Activated T-helper 17 cell treated with anti-CD3 and anti-CD28 coated beads, Interleukin-2, amount 50 U/mL, for 72 hours (primary cell): ENCODE data around the gene SIRT2. TPM values are rescaled to one million over a fixed set of nuclear protein-coding genes. Genes with fewer than 3 reads are reported as not detected.

ENCODE experiments used
- ATAC-seq: fragments of 150-1000 bp; cut with Tn5 transposase; replicated peaks from 2 replicates; pipeline ENCODE4 v1.10.0; 2021; ENCODE audit warnings: mild to moderate bottlenecking, moderate library complexity
- H3K27ac Mint-ChIP-seq: one replicate; pipeline ENCODE4 v1.8.0; 2022; ENCODE audit warnings: mixed read lengths
- H3K27me3 Mint-ChIP-seq: one replicate; pipeline ENCODE4 v1.8.0; 2022; ENCODE audit warnings: mixed read lengths
- H3K36me3 Mint-ChIP-seq: one replicate; pipeline ENCODE4 v1.8.0; 2022; ENCODE audit warnings: low read depth, mild to moderate bottlenecking, mixed read lengths
- H3K4me1 Mint-ChIP-seq: one replicate; pipeline ENCODE4 v1.8.0; 2022; ENCODE audit warnings: mixed read lengths
- H3K4me3 Mint-ChIP-seq: one replicate; pipeline ENCODE4 v1.8.0; 2022; ENCODE audit warnings: mild to moderate bottlenecking, mixed read lengths
- H3K9me3 Mint-ChIP-seq: one replicate; pipeline ENCODE4 v1.8.0; 2022; ENCODE audit warnings: mixed read lengths
- total RNA-seq, 2 donors: library from RNA; stranded (reverse); gene quantifications; one replicate each; pipeline ENCODE4 v1.2.3, GENCODE V29; 2022

SIRT2 gene
- total RNA-seq, 2 donors from 2014 or later: 37.9 to 41.2 TPM

GRCh38 chr19:38929929-38930775, 30.7 kb upstream of the SIRT2 start, which contains the start of gene SARS2:
Gene SARS2, minus strand, starts transcription at chr19:38930763. Its CDS starts 27 bp downstream, at chr19:38930736.
- Mint-ChIP-seq H3K9me3 (no peaks in the 10 kb centered on the region), H3K4me1 (peaks cover 11% of the 10 kb centered on the region), H3K36me3 (peaks cover 60% of the 10 kb centered on the region), H3K27ac (peak within 1 kb of the TSS; percentile 99), H3K27me3 (no peaks in the 10 kb centered on the region), H3K4me3 (peak within 1 kb of the TSS; percentile 100)
- ATAC-seq: peak; percentile 67

GRCh38 chr19:38928391-38929001, 29.1 kb upstream of the SIRT2 start:
- no peak for ATAC-seq
- H3K27me3 Mint-ChIP-seq: no peaks in the 10 kb centered on the region
- H3K4me1 Mint-ChIP-seq: peaks cover 11% of the 10 kb centered on the region
- H3K36me3 Mint-ChIP-seq: peaks cover 56% of the 10 kb centered on the region
- H3K9me3 Mint-ChIP-seq: no peaks in the 10 kb centered on the region
- peak overlapping the region; percentile 99 for H3K27ac Mint-ChIP-seq
- peak overlapping the region; percentile 100 for H3K4me3 Mint-ChIP-seq

- H3K4me3 Mint-ChIP-seq: no peak overlapping the region
- H3K36me3 Mint-ChIP-seq: peaks cover 34% of the 10 kb centered on the region
- ATAC-seq: no peak
- no peaks in the 10 kb centered on the region for H3K9me3 Mint-ChIP-seq
- no peaks in the 10 kb centered on the region for H3K27me3 Mint-ChIP-seq
- H3K4me1 Mint-ChIP-seq: peaks cover 5% of the 10 kb centered on the region
- H3K27ac Mint-ChIP-seq: no peak overlapping the region
Measured at GRCh38 chr19:38924388-38924787, 25.0 kb upstream of the SIRT2 start.

GRCh38 chr19:38922482-38922881, 23.1 kb upstream of the SIRT2 start:
- no peak overlapping the region for H3K4me3 Mint-ChIP-seq

GRCh38 chr19:38921420-38922274, 22.2 kb upstream of the SIRT2 start:
- Mint-ChIP-seq H3K4me1 (no peaks in the 10 kb centered on the region), H3K9me3 (no peaks in the 10 kb centered on the region), H3K36me3 (peaks cover 29% of the 10 kb centered on the region), H3K27ac (no peak overlapping the region), H3K27me3 (no peaks in the 10 kb centered on the region), H3K4me3 (no peak overlapping the region)
- no peak for ATAC-seq

More at GRCh38 chr19:38922482-38922881, 23.1 kb upstream of the SIRT2 start:
- no peak overlapping the region for H3K27ac Mint-ChIP-seq
- no peaks in the 10 kb centered on the region for H3K4me1 Mint-ChIP-seq
- peaks cover 29% of the 10 kb centered on the region for H3K36me3 Mint-ChIP-seq
- no peak for ATAC-seq
- H3K9me3 Mint-ChIP-seq: no peaks in the 10 kb centered on the region
- H3K27me3 Mint-ChIP-seq: no peaks in the 10 kb centered on the region

- no peak for ATAC-seq
- no peaks in the 10 kb centered on the region for H3K4me1 Mint-ChIP-seq
Measured at GRCh38 chr19:38920602-38921419, 21.4 kb upstream of the SIRT2 start.

GRCh38 chr19:38919837-38920601, 20.6 kb upstream of the SIRT2 start:
- no peak overlapping the region for H3K4me3 Mint-ChIP-seq
- no peaks in the 10 kb centered on the region for H3K4me1 Mint-ChIP-seq
- H3K27me3 Mint-ChIP-seq: no peaks in the 10 kb centered on the region
- H3K9me3 Mint-ChIP-seq: no peaks in the 10 kb centered on the region
- no peak for ATAC-seq
- no peak overlapping the region for H3K27ac Mint-ChIP-seq
- peaks cover 20% of the 10 kb centered on the region for H3K36me3 Mint-ChIP-seq

More at GRCh38 chr19:38920602-38921419, 21.4 kb upstream of the SIRT2 start:
- Mint-ChIP-seq H3K9me3 (no peaks in the 10 kb centered on the region), H3K27ac (no peak overlapping the region), H3K36me3 (peaks cover 28% of the 10 kb centered on the region), H3K27me3 (no peaks in the 10 kb centered on the region), H3K4me3 (no peak overlapping the region)

GRCh38 chr19:38918526-38918925, 19.1 kb upstream of the SIRT2 start:
- H3K9me3 Mint-ChIP-seq: no peaks in the 10 kb centered on the region
- peaks cover 9% of the 10 kb centered on the region for H3K36me3 Mint-ChIP-seq
- H3K27ac Mint-ChIP-seq: no peak overlapping the region
- H3K4me1 Mint-ChIP-seq: no peaks in the 10 kb centered on the region
- H3K27me3 Mint-ChIP-seq: no peaks in the 10 kb centered on the region
- ATAC-seq: no peak
- H3K4me3 Mint-ChIP-seq: no peak overlapping the region

- Mint-ChIP-seq H3K27me3 (no peaks in the 10 kb centered on the region), H3K4me1 (no peaks in the 10 kb centered on the region), H3K36me3 (peaks cover 9% of the 10 kb centered on the region), H3K9me3 (no peaks in the 10 kb centered on the region), H3K4me3 (no peak overlapping the region), H3K27ac (no peak overlapping the region)
- ATAC-seq: no peak
Measured at GRCh38 chr19:38917921-38918491, 18.6 kb upstream of the SIRT2 start.

- Mint-ChIP-seq H3K27me3 (no peaks in the 10 kb centered on the region), H3K4me1 (no peaks in the 10 kb centered on the region), H3K4me3 (no peak overlapping the region), H3K9me3 (no peaks in the 10 kb centered on the region), H3K27ac (no peak overlapping the region), H3K36me3 (peaks cover 9% of the 10 kb centered on the region)
- ATAC-seq: no peak
Measured at GRCh38 chr19:38917516-38917915, 18.1 kb upstream of the SIRT2 start.

- no peaks in the 10 kb centered on the region for H3K36me3 Mint-ChIP-seq
- no peak for ATAC-seq
- no peak overlapping the region for H3K4me3 Mint-ChIP-seq
- no peak overlapping the region for H3K27ac Mint-ChIP-seq
- H3K4me1 Mint-ChIP-seq: no peaks in the 10 kb centered on the region
- no peaks in the 10 kb centered on the region for H3K9me3 Mint-ChIP-seq
- H3K27me3 Mint-ChIP-seq: no peaks in the 10 kb centered on the region
Measured at GRCh38 chr19:38915329-38916321, 16.2 kb upstream of the SIRT2 start.

- no peak overlapping the region for H3K4me3 Mint-ChIP-seq
- no peaks in the 10 kb centered on the region for H3K9me3 Mint-ChIP-seq
- H3K27ac Mint-ChIP-seq: no peak overlapping the region
- H3K27me3 Mint-ChIP-seq: no peaks in the 10 kb centered on the region
- H3K36me3 Mint-ChIP-seq: peaks cover 5% of the 10 kb centered on the region
- no peak for ATAC-seq
- no peaks in the 10 kb centered on the region for H3K4me1 Mint-ChIP-seq
Measured at GRCh38 chr19:38913958-38914357, 14.5 kb upstream of the SIRT2 start.
